ES-I3 (cell line): ENCODE results near the gene ATG16L1.

Experiments used
- H3K36me3 ChIP-seq: 2 replicates; pipeline ENCODE4 v1.6.1; 2013; ENCODE audit warnings: mild to moderate bottlenecking, low read length, control low read depth, moderate library complexity; ENCODE audit not compliant: insufficient read depth
- H3K4me1 ChIP-seq: 2 replicates; pipeline ENCODE4 v1.6.1; 2013; ENCODE audit warnings: mild to moderate bottlenecking, control low read depth, low read length; ENCODE audit not compliant: insufficient read depth
- H3K9ac ChIP-seq: 2 replicates; pipeline ENCODE4 v1.6.1; 2013; ENCODE audit warnings: low read depth, mild to moderate bottlenecking, low read length, moderate library complexity
- H3K9me3 ChIP-seq: 2 replicates; pipeline ENCODE4 v1.6.1; 2013; ENCODE audit warnings: mild to moderate bottlenecking, low read length, moderate library complexity; ENCODE audit not compliant: control insufficient read depth, insufficient read depth

ATG16L1 gene

GRCh38 chr2:233260661-233261060, 9.2 kb downstream of the ATG16L1 start:
- Histone ChIP-seq H3K9me3 (no peaks in the 10 kb centered on the region), H3K9ac (no peak overlapping the region), H3K36me3 (peaks cover 44% of the 10 kb centered on the region), H3K4me1 (no peaks in the 10 kb centered on the region)

GRCh38 chr2:233261819-233262555, 10.5 kb downstream of the ATG16L1 start:
- H3K4me1 ChIP-seq = no peaks in the 10 kb centered on the region
- peaks cover 45% of the 10 kb centered on the region for H3K36me3 ChIP-seq
- no peak overlapping the region for H3K9ac ChIP-seq
- H3K9me3 ChIP-seq = no peaks in the 10 kb centered on the region

GRCh38 chr2:233262562-233262961, 11.1 kb downstream of the ATG16L1 start:
- peaks cover 45% of the 10 kb centered on the region for H3K36me3 ChIP-seq
- no peaks in the 10 kb centered on the region for H3K9me3 ChIP-seq
- no peak overlapping the region for H3K9ac ChIP-seq
- no peaks in the 10 kb centered on the region for H3K4me1 ChIP-seq

GRCh38 chr2:233263045-233263570, 11.6 kb downstream of the ATG16L1 start:
- Histone ChIP-seq H3K9ac (no peak overlapping the region), H3K9me3 (no peaks in the 10 kb centered on the region), H3K4me1 (no peaks in the 10 kb centered on the region), H3K36me3 (peaks cover 44% of the 10 kb centered on the region)

GRCh38 chr2:233264667-233265066, 13.2 kb downstream of the ATG16L1 start:
- H3K36me3 ChIP-seq = peaks cover 50% of the 10 kb centered on the region
- H3K4me1 ChIP-seq = no peaks in the 10 kb centered on the region
- H3K9ac ChIP-seq = no peak overlapping the region
- no peaks in the 10 kb centered on the region for H3K9me3 ChIP-seq

GRCh38 chr2:233265899-233266431, 14.5 kb downstream of the ATG16L1 start:
- Histone ChIP-seq H3K9ac (no peak overlapping the region), H3K36me3 (peaks cover 49% of the 10 kb centered on the region), H3K4me1 (no peaks in the 10 kb centered on the region), H3K9me3 (no peaks in the 10 kb centered on the region)

GRCh38 chr2:233266481-233266880, 15.0 kb downstream of the ATG16L1 start:
- Histone ChIP-seq H3K36me3 (peaks cover 49% of the 10 kb centered on the region), H3K4me1 (no peaks in the 10 kb centered on the region), H3K9ac (no peak overlapping the region), H3K9me3 (no peaks in the 10 kb centered on the region)

- H3K36me3 ChIP-seq = peaks cover 49% of the 10 kb centered on the region
- H3K9me3 ChIP-seq = no peaks in the 10 kb centered on the region
- no peak overlapping the region for H3K9ac ChIP-seq
- H3K4me1 ChIP-seq = no peaks in the 10 kb centered on the region
Observed at GRCh38 chr2:233267516-233268245, 16.2 kb downstream of the ATG16L1 start.

- Histone ChIP-seq H3K36me3 (peaks cover 53% of the 10 kb centered on the region), H3K4me1 (no peaks in the 10 kb centered on the region), H3K9ac (no peak overlapping the region), H3K9me3 (no peaks in the 10 kb centered on the region)
Observed at GRCh38 chr2:233270366-233270765, 18.9 kb downstream of the ATG16L1 start.

- Histone ChIP-seq H3K4me1 (no peaks in the 10 kb centered on the region), H3K9me3 (no peaks in the 10 kb centered on the region), H3K36me3 (peaks cover 59% of the 10 kb centered on the region), H3K9ac (no peak overlapping the region)
Observed at GRCh38 chr2:233270951-233271350, 19.5 kb downstream of the ATG16L1 start.

- Histone ChIP-seq H3K9ac (no peak overlapping the region), H3K36me3 (peaks cover 58% of the 10 kb centered on the region), H3K9me3 (no peaks in the 10 kb centered on the region), H3K4me1 (no peaks in the 10 kb centered on the region)
Observed at GRCh38 chr2:233271693-233272092, 20.2 kb downstream of the ATG16L1 start.

- Histone ChIP-seq H3K4me1 (no peaks in the 10 kb centered on the region), H3K9ac (no peak overlapping the region), H3K9me3 (no peaks in the 10 kb centered on the region), H3K36me3 (peaks cover 66% of the 10 kb centered on the region)
Observed at GRCh38 chr2:233273120-233273519, 21.6 kb downstream of the ATG16L1 start.

GRCh38 chr2:233275223-233275622, 23.8 kb downstream of the ATG16L1 start:
- H3K4me1 ChIP-seq = no peaks in the 10 kb centered on the region
- H3K36me3 ChIP-seq = peaks cover 71% of the 10 kb centered on the region
- no peak overlapping the region for H3K9ac ChIP-seq
- H3K9me3 ChIP-seq = no peaks in the 10 kb centered on the region

- Histone ChIP-seq H3K9ac (no peak overlapping the region), H3K36me3 (peaks cover 60% of the 10 kb centered on the region), H3K4me1 (no peaks in the 10 kb centered on the region), H3K9me3 (no peaks in the 10 kb centered on the region)
Observed at GRCh38 chr2:233278921-233279320, 27.4 kb downstream of the ATG16L1 start.
